ENCODE data around the gene CCND1.

GRCh38 chr11:69654660-69655478 is 13.9 kb downstream of the CCND1 start:
- TF ChIP-seq CTCF (IDR thresholded peaks at IDR 0.05) (no peak), POLR2AphosphoS5 (IDR thresholded peaks at IDR 0.05; ENCODE audit: insufficient read depth in 1 of 2, low read depth in 1 of 2) (no peak)

Data from vagina (tissue), 2 donors.